Liver (tissue), 3 donors: Measurements from ENCODE around the gene DYNC1I2.

Source experiments
- ATF3 ChIP-seq: IDR thresholded peaks from 2 replicates; pipeline ENCODE4 v1.6.1; 2016; ENCODE audit warnings: antibody characterized with exemption
- CTCF ChIP-seq: fragments of 150-350 bp; IDR thresholded peaks from 2 replicates; pipeline ENCODE4 v1.5.1; 2017; ENCODE audit warnings: improper control_type of control experiment, low read depth, low read length; ENCODE audit not compliant: missing input control
- EGR1 ChIP-seq, 2 donors: IDR thresholded peaks; 2 replicates each; pipeline ENCODE4 v1.6.1; 2016 to 2018; ENCODE audit warnings: antibody characterized with exemption in 2 of 2, low read depth in 2 of 2
- FOXA2 ChIP-seq: IDR thresholded peaks from 2 replicates; pipeline ENCODE4 v1.6.1; 2016; ENCODE audit warnings: antibody characterized with exemption
- JUND ChIP-seq, 2 donors: IDR thresholded peaks; 2 replicates each; pipeline ENCODE4 v1.6.1; 2016; ENCODE audit warnings: antibody characterized with exemption in 2 of 2
- MAX ChIP-seq: IDR thresholded peaks from 2 replicates; pipeline ENCODE4 v1.6.1; 2016; ENCODE audit warnings: antibody characterized with exemption
- NR2F2 ChIP-seq: IDR thresholded peaks from 2 replicates; pipeline ENCODE4 v1.6.1; 2016; ENCODE audit warnings: antibody characterized with exemption
- REST ChIP-seq: IDR thresholded peaks from 2 replicates; pipeline ENCODE4 v1.6.1; 2016; ENCODE audit warnings: antibody characterized with exemption, mild to moderate bottlenecking
- RXRA ChIP-seq, 2 donors: IDR thresholded peaks; 2 replicates each; pipeline ENCODE4 v1.6.1; 2017 to 2018; ENCODE audit warnings: antibody characterized with exemption in 2 of 2, mild to moderate bottlenecking in 1 of 2
- TAF1 ChIP-seq: conservative IDR thresholded peaks from 2 replicates; pipeline ENCODE4 v1.6.1; 2016; ENCODE audit warnings: antibody characterized with exemption, mild to moderate bottlenecking
- donor health status: healthy.
- donor health status: healthy.

- no peak for TF ChIP-seq REST
- TF ChIP-seq CTCF = no peak
- no peak for TF ChIP-seq RXRA (IDR thresholded peaks at IDR 0.05)
- no peak for TF ChIP-seq EGR1 (IDR thresholded peaks at IDR 0.05; ENCODE audit: low read depth in 2 of 2)
- TF ChIP-seq ATF3 = no peak
- no peak for TF ChIP-seq MAX
- TF ChIP-seq TAF1 = no peak
- TF ChIP-seq NR2F2 = no peak
- TF ChIP-seq JUND (IDR thresholded peaks at IDR 0.05) = no peak
- no peak for TF ChIP-seq FOXA2
These were observed 76.3 kb downstream of the DYNC1I2 start for GRCh38 chr2:171763602-171764001.
